OCI-LY1 (cell line): Measurements from ENCODE around the gene PLCD3.

Experiments used
- H2AFZ ChIP-seq: fragments of 200-600 bp; sonication (generic), shearing (Covaris generic); 2 replicates; pipeline ENCODE4 v1.6.0; 2014; ENCODE audit warnings: antibody characterized with exemption, mild to moderate bottlenecking, low read length
- H3F3A ChIP-seq: fragments of 200-600 bp; sonication (generic), shearing (Covaris generic); 2 replicates; pipeline ENCODE4 v1.6.0; 2014; ENCODE audit warnings: mild to moderate bottlenecking, antibody characterized with exemption, low read length, moderate library complexity; ENCODE audit not compliant: insufficient read depth
- H3K27ac ChIP-seq: fragments of 200-600 bp; sonication (generic); 2 replicates; pipeline ENCODE4 v1.5.1; 2014; ENCODE audit warnings: low read length, mixed run types, mild to moderate bottlenecking, low read depth; ENCODE audit not compliant: poor library complexity, severe bottlenecking
- H3K27me3 ChIP-seq: fragments of 200-600 bp; sonication (generic); 2 replicates; pipeline ENCODE4 v1.6.0; 2014; ENCODE audit warnings: antibody characterized with exemption, mild to moderate bottlenecking, low read length, moderate library complexity; ENCODE audit not compliant: insufficient read depth
- H3K36me3 ChIP-seq: fragments of 200-600 bp; sonication (generic); 2 replicates; pipeline ENCODE4 v1.6.1; 2014; ENCODE audit warnings: mild to moderate bottlenecking, antibody characterized with exemption, low read length, moderate library complexity, mixed read lengths; ENCODE audit not compliant: insufficient read depth
- H3K4me1 ChIP-seq: fragments of 200-600 bp; sonication (generic); 2 replicates; pipeline ENCODE4 v1.5.1; 2014; ENCODE audit warnings: mild to moderate bottlenecking, low read length, moderate library complexity; ENCODE audit not compliant: insufficient read depth, severe bottlenecking
- H3K4me2 ChIP-seq: fragments of 200-600 bp; sonication (generic), shearing (Covaris generic); 2 replicates; pipeline ENCODE4 v1.6.1; 2014; ENCODE audit warnings: low read length
- H3K4me3 ChIP-seq: fragments of 200-600 bp; sonication (generic); 2 replicates; pipeline ENCODE4 v1.5.1; 2014; ENCODE audit warnings: low read length, low read depth, mild to moderate bottlenecking, mixed read lengths; ENCODE audit not compliant: poor library complexity, severe bottlenecking
- H3K79me2 ChIP-seq: fragments of 200-600 bp; shearing (Covaris generic); 2 replicates; pipeline ENCODE4 v1.6.1; 2016; ENCODE audit warnings: mixed run types, low read length, mixed read lengths; ENCODE audit not compliant: insufficient read depth
- H3K9ac ChIP-seq: fragments of 200-600 bp; sonication (generic), shearing (Covaris generic); 2 replicates; pipeline ENCODE4 v1.6.1; 2014; ENCODE audit warnings: mild to moderate bottlenecking, low read length, mixed read lengths
- H3K9me2 ChIP-seq: fragments of 200-600 bp; sonication (generic), shearing (Covaris generic); 2 replicates; pipeline ENCODE4 v1.6.1; 2014; ENCODE audit warnings: low read depth, mild to moderate bottlenecking, low read length, mixed read lengths
- H3K9me3 ChIP-seq: fragments of 200-600 bp; shearing (Covaris generic); 2 replicates; pipeline ENCODE4 v1.6.1; 2014; ENCODE audit warnings: low read length, mixed read lengths
- H4K20me1 ChIP-seq: fragments of 200-600 bp; sonication (generic), shearing (Covaris generic); 2 replicates; pipeline ENCODE4 v1.6.0; 2016; ENCODE audit warnings: mild to moderate bottlenecking, low read length; ENCODE audit not compliant: insufficient read depth
- CTCF ChIP-seq: fragments of 200-600 bp; sonication (generic), shearing (Covaris generic); IDR thresholded peaks from 2 replicates; pipeline ENCODE4 v1.5.1; 2017; ENCODE audit warnings: mild to moderate bottlenecking, antibody characterized with exemption, low read length, moderate library complexity, mixed read lengths
- EZH2 ChIP-seq: fragments of 200-600 bp; sonication (generic), shearing (Covaris generic); IDR thresholded peaks from 2 replicates; pipeline ENCODE4 v1.8.0; 2017; ENCODE audit warnings: borderline replicate concordance, mixed run types, mild to moderate bottlenecking, antibody characterized with exemption, low read length, moderate library complexity, mixed read lengths

Gene PLCD3

GRCh38 chr17:45115015-45115625 is 17.2 kb downstream of the PLCD3 start:
- H3K9ac ChIP-seq: no peak overlapping the region
- H3K4me2 ChIP-seq: no peak overlapping the region
- H3K27me3 ChIP-seq: peaks cover 12% of the 10 kb centered on the region; the same call in 1 of the 2 replicates
- H3K36me3 ChIP-seq: no peaks in the 10 kb centered on the region
- no peaks in the 10 kb centered on the region for H3K79me2 ChIP-seq
- H3K4me3 ChIP-seq: no peak overlapping the region
- no peaks in the 10 kb centered on the region for H3F3A ChIP-seq
- H3K27ac ChIP-seq: no peak overlapping the region
- no peak for TF ChIP-seq EZH2
- TF ChIP-seq CTCF: no peak
- no peaks in the 10 kb centered on the region for H3K9me3 ChIP-seq
- H3K9me2 ChIP-seq: no peaks in the 10 kb centered on the region
- H2AFZ ChIP-seq: no peak overlapping the region
- no peaks in the 10 kb centered on the region for H3K4me1 ChIP-seq
- no peaks in the 10 kb centered on the region for H4K20me1 ChIP-seq

GRCh38 chr17:45114117-45114932 is 18.0 kb downstream of the PLCD3 start:
- no peaks in the 10 kb centered on the region for H4K20me1 ChIP-seq
- H3K4me1 ChIP-seq: no peaks in the 10 kb centered on the region
- H3K27ac ChIP-seq: no peak overlapping the region
- peaks cover 12% of the 10 kb centered on the region; the same call in 1 of the 2 replicates for H3K27me3 ChIP-seq
- no peak overlapping the region for H2AFZ ChIP-seq
- H3K9me2 ChIP-seq: no peaks in the 10 kb centered on the region
- no peak overlapping the region for H3K4me3 ChIP-seq
- H3K36me3 ChIP-seq: no peaks in the 10 kb centered on the region
- no peaks in the 10 kb centered on the region for H3K9me3 ChIP-seq
- H3K79me2 ChIP-seq: no peaks in the 10 kb centered on the region
- H3K4me2 ChIP-seq: no peak overlapping the region
- no peaks in the 10 kb centered on the region for H3F3A ChIP-seq
- TF ChIP-seq CTCF: no peak
- no peak for TF ChIP-seq EZH2
- H3K9ac ChIP-seq: no peak overlapping the region

DNA sequence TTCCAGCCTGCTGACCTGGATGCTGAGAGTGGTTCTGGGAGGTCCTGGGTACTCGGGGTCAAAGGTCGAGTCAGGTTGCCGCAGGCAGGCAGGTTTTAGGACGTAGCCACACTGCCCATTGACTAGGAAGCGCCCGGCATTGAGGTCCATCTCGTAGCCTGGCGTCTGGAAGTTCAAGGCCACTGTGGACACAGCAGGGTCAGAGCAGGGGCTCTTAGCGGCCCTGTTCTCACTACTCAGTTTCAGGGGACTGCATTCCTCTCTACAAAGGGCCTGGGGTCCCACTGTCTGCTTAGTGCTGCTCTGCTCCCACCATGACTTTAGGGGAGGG is 18.9 kb downstream of the PLCD3 start:
- H3K27me3 ChIP-seq: peaks cover 12% of the 10 kb centered on the region; the same call in 1 of the 2 replicates
- no peaks in the 10 kb centered on the region for H4K20me1 ChIP-seq
- H3K4me2 ChIP-seq: no peak overlapping the region
- no peaks in the 10 kb centered on the region for H3K9me2 ChIP-seq
- peaks cover 7% of the 10 kb centered on the region for H3K36me3 ChIP-seq
- H3K9me3 ChIP-seq: no peaks in the 10 kb centered on the region
- H2AFZ ChIP-seq: no peak overlapping the region
- no peaks in the 10 kb centered on the region for H3F3A ChIP-seq
- TF ChIP-seq CTCF (no peak), EZH2 (no peak)
- no peak overlapping the region for H3K9ac ChIP-seq
- H3K4me1 ChIP-seq: no peaks in the 10 kb centered on the region
- no peaks in the 10 kb centered on the region for H3K79me2 ChIP-seq
- no peak overlapping the region for H3K27ac ChIP-seq
- no peak overlapping the region for H3K4me3 ChIP-seq
